Spleen (tissue), 7 donors: ENCODE data around the gene ZNF584.

ENCODE experiments used
- POLR2A ChIP-seq, 3 donors: fragments of 450-650 bp; IDR thresholded peaks; one replicate each; pipeline ENCODE4 v1.5.1; 2017; ENCODE audit warnings: antibody characterized with exemption in 3 of 3, mild to moderate bottlenecking in 1 of 3
- TF ChIP-seq, protein P1 (sequence below), 11 experiments: fragments of 200-600 bp in 7 of 11; fragments of 450-650 bp in 4 of 11; sonication (generic) in 4 of 11; IDR thresholded peaks in 8 of 11; conservative IDR thresholded peaks in 3 of 11; 1 replicate in 7 of 11; 2 replicates in 4 of 11; pipeline versions ENCODE4 v1.4.0 to v1.8.0; 2016 to 2021; ENCODE audit warnings: antibody characterized with exemption in 11 of 11, inconsistent platforms in 4 of 11, mild to moderate bottlenecking in 1 of 11
- donor health status: DM: no; HTN: no; CAD: no; lungs with moderate emphysema.
- donor health status: DM: no; HTN: no; CAD: no.
- donor health status: DM: no; HTN: no; CAD: no.

DNA sequence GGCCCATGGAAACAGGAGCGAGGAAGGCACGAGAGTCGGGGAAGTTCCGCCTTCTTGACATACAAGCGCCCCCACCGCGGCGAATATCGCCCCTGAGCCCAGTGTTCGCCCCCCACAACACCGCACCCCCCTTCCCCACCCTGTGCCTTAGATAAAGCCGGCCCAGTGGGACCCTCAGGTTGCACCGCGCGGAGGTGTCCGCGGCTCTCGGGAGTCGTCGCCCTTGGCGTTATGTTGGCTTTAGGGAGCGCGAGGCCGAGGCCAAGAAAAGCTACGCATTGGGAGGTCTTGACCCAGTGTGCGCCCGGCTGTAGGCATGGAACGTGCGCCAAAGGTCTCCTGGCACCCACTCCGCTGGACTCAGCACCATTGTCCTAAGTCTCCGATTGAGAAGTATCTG lies 32.1 kb downstream of the ZNF584 start:
- TF ChIP-seq, protein P1, sequence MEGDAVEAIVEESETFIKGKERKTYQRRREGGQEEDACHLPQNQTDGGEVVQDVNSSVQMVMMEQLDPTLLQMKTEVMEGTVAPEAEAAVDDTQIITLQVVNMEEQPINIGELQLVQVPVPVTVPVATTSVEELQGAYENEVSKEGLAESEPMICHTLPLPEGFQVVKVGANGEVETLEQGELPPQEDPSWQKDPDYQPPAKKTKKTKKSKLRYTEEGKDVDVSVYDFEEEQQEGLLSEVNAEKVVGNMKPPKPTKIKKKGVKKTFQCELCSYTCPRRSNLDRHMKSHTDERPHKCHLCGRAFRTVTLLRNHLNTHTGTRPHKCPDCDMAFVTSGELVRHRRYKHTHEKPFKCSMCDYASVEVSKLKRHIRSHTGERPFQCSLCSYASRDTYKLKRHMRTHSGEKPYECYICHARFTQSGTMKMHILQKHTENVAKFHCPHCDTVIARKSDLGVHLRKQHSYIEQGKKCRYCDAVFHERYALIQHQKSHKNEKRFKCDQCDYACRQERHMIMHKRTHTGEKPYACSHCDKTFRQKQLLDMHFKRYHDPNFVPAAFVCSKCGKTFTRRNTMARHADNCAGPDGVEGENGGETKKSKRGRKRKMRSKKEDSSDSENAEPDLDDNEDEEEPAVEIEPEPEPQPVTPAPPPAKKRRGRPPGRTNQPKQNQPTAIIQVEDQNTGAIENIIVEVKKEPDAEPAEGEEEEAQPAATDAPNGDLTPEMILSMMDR (IDR thresholded peaks at IDR 0.05 in 8 of 11, conservative IDR thresholded peaks at IDR 0.05 in 3 of 11): no peak
- TF ChIP-seq POLR2A (IDR thresholded peaks at IDR 0.05): no peak
